Upper lobe of left lung (tissue), 4 donors: ENCODE results near the gene ARID1B.

ENCODE experiments used
- CTCF ChIP-seq, 6 experiments: fragments of 450-650 bp in 4 of 6; fragments of 200-600 bp in 2 of 6; sonication (generic) in 2 of 6; IDR thresholded peaks; one replicate each; pipeline ENCODE4 v1.5.1; 2016 to 2019; ENCODE audit warnings: antibody characterized with exemption in 6 of 6
- EP300 ChIP-seq, 4 donors: sonication (generic); formaldehyde crosslinking; IDR thresholded peaks; one replicate each; pipeline ENCODE4 v1.5.1; 2017; ENCODE audit warnings: antibody characterized with exemption in 4 of 4, control low read depth in 2 of 4
- POLR2A ChIP-seq, 4 donors: fragments of 450-650 bp; IDR thresholded peaks; one replicate each; pipeline ENCODE4 v1.5.1; 2016 to 2017; ENCODE audit warnings: antibody characterized with exemption in 4 of 4, mild to moderate bottlenecking in 2 of 4
- POLR2AphosphoS5 ChIP-seq, 2 donors: sonication (generic); formaldehyde crosslinking; IDR thresholded peaks; one replicate each; pipeline ENCODE4 v1.5.1; 2017; ENCODE audit warnings: antibody characterized with exemption in 2 of 2

GRCh38 chr6:157222201-157222981 is 445.2 kb downstream of the ARID1B start:
- TF ChIP-seq CTCF (IDR thresholded peaks at IDR 0.05) (no peak), EP300 (IDR thresholded peaks at IDR 0.05) (no peak), POLR2A (IDR thresholded peaks at IDR 0.05) (no peak), POLR2AphosphoS5 (IDR thresholded peaks at IDR 0.05) (no peak)
